ENCODE results near the gene TK1.
"Not testable (repeated sequence)": the region's sequence is repeated elsewhere in the genome, so short reads cannot be mapped to it uniquely, and the experiment has no call there.

Gene TK1

GRCh38 chr17:78147315-78147998, 39.4 kb downstream of the TK1 start:
- no peak for DNase-seq

GRCh38 chr17:78146881-78147280, 40.0 kb downstream of the TK1 start:
- no peak for DNase-seq

- DNase-seq: no peak
Observed at GRCh38 chr17:78146471-78146869, 40.4 kb downstream of the TK1 start.

- no peak for DNase-seq
Observed at GRCh38 chr17:78144736-78145641, 41.9 kb downstream of the TK1 start.

- no peak for DNase-seq
Observed at GRCh38 chr17:78144147-78144719, 42.6 kb downstream of the TK1 start.

GRCh38 chr17:78143214-78144146, 43.4 kb downstream of the TK1 start:
- no peak for DNase-seq

GRCh38 chr17:78142119-78142861, 44.6 kb downstream of the TK1 start:
- DNase-seq: no peak

GRCh38 chr17:78141437-78142118, 45.3 kb downstream of the TK1 start:
- DNase-seq: no peak

GRCh38 chr17:78140169-78141051, 46.4 kb downstream of the TK1 start:
- no peak for DNase-seq

GRCh38 chr17:78139861-78140168, 47.0 kb downstream of the TK1 start:
- not testable (repeated sequence) for DNase-seq

- no peak for DNase-seq
Observed at GRCh38 chr17:78138204-78139060, 48.4 kb downstream of the TK1 start.

GRCh38 chr17:78137392-78138203, 49.3 kb downstream of the TK1 start:
- no peak for DNase-seq

GRCh38 chr17:78135858-78136500, 50.9 kb downstream of the TK1 start:
- DNase-seq: no peak

GRCh38 chr17:78134899-78135385, 51.9 kb downstream of the TK1 start:
- no peak for DNase-seq

GRCh38 chr17:78133971-78134898, 52.6 kb downstream of the TK1 start:
- no peak for DNase-seq

- DNase-seq: no peak
Observed at GRCh38 chr17:78133179-78133951, 53.5 kb downstream of the TK1 start.
